ENCODE measurements around the gene JAKMIP2. TPM values are rescaled to one million over a fixed set of nuclear protein-coding genes. Genes with fewer than 3 reads are reported as not detected.

JAKMIP2 gene
- total RNA-seq, 1 experiment from 2014 or later, result 10.9 TPM

DNA sequence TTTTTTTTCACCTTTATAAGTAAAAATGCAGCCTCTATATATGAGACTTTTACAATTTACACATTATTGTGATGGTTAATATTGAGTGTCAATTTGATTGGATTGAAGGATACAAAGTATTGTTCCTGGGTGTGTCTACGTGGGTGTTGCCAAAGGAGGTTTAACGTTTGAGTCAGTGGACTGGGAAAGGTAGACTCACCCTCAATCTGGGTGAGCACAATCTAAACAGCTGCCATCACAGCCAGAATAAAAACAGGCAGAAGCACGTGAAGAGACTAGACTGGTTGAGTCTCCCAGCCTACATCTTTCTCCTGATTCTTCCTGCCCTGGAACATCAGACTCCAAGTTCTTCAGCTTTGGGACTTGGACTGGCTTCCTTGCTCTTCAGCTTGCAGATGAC lies 139.9 kb downstream of the JAKMIP2 start:
- H3K27me3 Mint-ChIP-seq (ENCODE audit: low read depth), result no peaks in the 10 kb centered on the region
- no peaks in the 10 kb centered on the region for H3K9me3 Mint-ChIP-seq
- H3K4me3 Mint-ChIP-seq, result no peak overlapping the region
- no peaks in the 10 kb centered on the region for H3K4me1 Mint-ChIP-seq
- H3K27ac Mint-ChIP-seq, result no peak overlapping the region
- TF ChIP-seq, protein P1, sequence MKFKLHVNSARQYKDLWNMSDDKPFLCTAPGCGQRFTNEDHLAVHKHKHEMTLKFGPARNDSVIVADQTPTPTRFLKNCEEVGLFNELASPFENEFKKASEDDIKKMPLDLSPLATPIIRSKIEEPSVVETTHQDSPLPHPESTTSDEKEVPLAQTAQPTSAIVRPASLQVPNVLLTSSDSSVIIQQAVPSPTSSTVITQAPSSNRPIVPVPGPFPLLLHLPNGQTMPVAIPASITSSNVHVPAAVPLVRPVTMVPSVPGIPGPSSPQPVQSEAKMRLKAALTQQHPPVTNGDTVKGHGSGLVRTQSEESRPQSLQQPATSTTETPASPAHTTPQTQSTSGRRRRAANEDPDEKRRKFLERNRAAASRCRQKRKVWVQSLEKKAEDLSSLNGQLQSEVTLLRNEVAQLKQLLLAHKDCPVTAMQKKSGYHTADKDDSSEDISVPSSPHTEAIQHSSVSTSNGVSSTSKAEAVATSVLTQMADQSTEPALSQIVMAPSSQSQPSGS (CRISPR knock-in tag; IDR thresholded peaks at IDR 0.05; ENCODE audit: borderline replicate concordance, low read depth), result no peak
- no peak for TF ChIP-seq JUN (CRISPR knock-in tag; IDR thresholded peaks at IDR 0.05)
- no peak for TF ChIP-seq PRRX2 (CRISPR knock-in tag; IDR thresholded peaks at IDR 0.05)
- no peak for TF ChIP-seq ZNF263 (CRISPR knock-in tag; IDR thresholded peaks at IDR 0.05; ENCODE audit: low read depth)
- TF ChIP-seq, protein P2, sequence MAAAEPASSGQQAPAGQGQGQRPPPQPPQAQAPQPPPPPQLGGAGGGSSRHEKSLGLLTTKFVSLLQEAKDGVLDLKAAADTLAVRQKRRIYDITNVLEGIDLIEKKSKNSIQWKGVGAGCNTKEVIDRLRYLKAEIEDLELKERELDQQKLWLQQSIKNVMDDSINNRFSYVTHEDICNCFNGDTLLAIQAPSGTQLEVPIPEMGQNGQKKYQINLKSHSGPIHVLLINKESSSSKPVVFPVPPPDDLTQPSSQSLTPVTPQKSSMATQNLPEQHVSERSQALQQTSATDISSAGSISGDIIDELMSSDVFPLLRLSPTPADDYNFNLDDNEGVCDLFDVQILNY (CRISPR knock-in tag; IDR thresholded peaks at IDR 0.05), result no peak
- no peak for TF ChIP-seq GTF2I (CRISPR knock-in tag; conservative IDR thresholded peaks at IDR 0.05)
- TF ChIP-seq ZBTB21 (CRISPR knock-in tag; IDR thresholded peaks at IDR 0.05; ENCODE audit: borderline replicate concordance), result no peak
- TF ChIP-seq, protein P3, sequence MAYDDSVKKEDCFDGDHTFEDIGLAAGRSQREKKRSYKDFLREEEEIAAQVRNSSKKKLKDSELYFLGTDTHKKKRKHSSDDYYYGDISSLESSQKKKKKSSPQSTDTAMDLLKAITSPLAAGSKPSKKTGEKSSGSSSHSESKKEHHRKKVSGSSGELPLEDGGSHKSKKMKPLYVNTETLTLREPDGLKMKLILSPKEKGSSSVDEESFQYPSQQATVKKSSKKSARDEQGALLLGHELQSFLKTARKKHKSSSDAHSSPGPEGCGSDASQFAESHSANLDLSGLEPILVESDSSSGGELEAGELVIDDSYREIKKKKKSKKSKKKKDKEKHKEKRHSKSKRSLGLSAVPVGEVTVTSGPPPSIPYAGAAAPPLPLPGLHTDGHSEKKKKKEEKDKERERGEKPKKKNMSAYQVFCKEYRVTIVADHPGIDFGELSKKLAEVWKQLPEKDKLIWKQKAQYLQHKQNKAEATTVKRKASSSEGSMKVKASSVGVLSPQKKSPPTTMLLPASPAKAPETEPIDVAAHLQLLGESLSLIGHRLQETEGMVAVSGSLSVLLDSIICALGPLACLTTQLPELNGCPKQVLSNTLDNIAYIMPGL (CRISPR knock-in tag; IDR thresholded peaks at IDR 0.05), result no peak
- no peak for TF ChIP-seq ZNF281 (CRISPR knock-in tag; IDR thresholded peaks at IDR 0.05)
- TF ChIP-seq AFF4 (CRISPR knock-in tag; IDR thresholded peaks at IDR 0.05; ENCODE audit: borderline replicate concordance), result no peak
- TF ChIP-seq TCF7 (CRISPR knock-in tag; IDR thresholded peaks at IDR 0.05; ENCODE audit: low read depth), result no peak
- TF ChIP-seq NFATC4 (CRISPR knock-in tag; IDR thresholded peaks at IDR 0.05), result no peak
- TF ChIP-seq TP53 (CRISPR knock-in tag; IDR thresholded peaks at IDR 0.05), result no peak
- no peak for TF ChIP-seq NR3C1 (CRISPR knock-in tag; conservative IDR thresholded peaks at IDR 0.05; ENCODE audit: low read depth)
- no peak for TF ChIP-seq CREM (CRISPR knock-in tag; IDR thresholded peaks at IDR 0.05)
- TF ChIP-seq, protein P4, sequence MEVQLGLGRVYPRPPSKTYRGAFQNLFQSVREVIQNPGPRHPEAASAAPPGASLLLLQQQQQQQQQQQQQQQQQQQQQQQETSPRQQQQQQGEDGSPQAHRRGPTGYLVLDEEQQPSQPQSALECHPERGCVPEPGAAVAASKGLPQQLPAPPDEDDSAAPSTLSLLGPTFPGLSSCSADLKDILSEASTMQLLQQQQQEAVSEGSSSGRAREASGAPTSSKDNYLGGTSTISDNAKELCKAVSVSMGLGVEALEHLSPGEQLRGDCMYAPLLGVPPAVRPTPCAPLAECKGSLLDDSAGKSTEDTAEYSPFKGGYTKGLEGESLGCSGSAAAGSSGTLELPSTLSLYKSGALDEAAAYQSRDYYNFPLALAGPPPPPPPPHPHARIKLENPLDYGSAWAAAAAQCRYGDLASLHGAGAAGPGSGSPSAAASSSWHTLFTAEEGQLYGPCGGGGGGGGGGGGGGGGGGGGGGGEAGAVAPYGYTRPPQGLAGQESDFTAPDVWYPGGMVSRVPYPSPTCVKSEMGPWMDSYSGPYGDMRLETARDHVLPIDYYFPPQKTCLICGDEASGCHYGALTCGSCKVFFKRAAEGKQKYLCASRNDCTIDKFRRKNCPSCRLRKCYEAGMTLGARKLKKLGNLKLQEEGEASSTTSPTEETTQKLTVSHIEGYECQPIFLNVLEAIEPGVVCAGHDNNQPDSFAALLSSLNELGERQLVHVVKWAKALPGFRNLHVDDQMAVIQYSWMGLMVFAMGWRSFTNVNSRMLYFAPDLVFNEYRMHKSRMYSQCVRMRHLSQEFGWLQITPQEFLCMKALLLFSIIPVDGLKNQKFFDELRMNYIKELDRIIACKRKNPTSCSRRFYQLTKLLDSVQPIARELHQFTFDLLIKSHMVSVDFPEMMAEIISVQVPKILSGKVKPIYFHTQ (CRISPR knock-in tag; IDR thresholded peaks at IDR 0.05), result no peak
- ChIA-PET POLR2A (no interaction called here), CTCF (no interaction called here)
- ATAC-seq, result no peak
- DNase-seq (ENCODE audit: low spot score), result no peak
- peaks cover 41% of the 10 kb centered on the region for H3K36me3 Mint-ChIP-seq
